NCI-H510A treated with DMSO at 0.1 percent for 48 hours (cell line): ENCODE results near the gene HFE.

Experiments
- DNase-seq: peaks from one replicate; lab custom pipeline; 2025; lab: John Stamatoyannopoulos, UW

HFE gene

DNA sequence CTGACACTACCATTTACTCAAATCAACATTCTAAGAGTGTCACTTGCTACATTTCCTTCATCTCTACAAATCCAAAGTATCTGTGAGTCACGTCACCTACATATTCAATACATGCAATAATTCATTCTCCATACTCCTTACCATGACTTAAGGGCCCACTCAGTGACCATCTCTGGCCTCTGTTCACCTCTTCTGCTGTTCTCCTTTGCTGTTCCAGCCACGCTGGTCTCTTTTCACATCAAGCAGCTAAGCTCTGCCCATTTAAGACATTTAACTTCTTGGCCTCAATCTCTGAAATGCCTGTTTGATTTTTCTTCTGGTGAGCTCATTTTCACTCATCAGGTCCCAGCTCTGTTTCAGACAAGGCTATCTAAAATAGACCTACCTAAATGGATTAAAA is 46.5 kb downstream of the HFE start:
- DNase-seq, result no peak

DNA sequence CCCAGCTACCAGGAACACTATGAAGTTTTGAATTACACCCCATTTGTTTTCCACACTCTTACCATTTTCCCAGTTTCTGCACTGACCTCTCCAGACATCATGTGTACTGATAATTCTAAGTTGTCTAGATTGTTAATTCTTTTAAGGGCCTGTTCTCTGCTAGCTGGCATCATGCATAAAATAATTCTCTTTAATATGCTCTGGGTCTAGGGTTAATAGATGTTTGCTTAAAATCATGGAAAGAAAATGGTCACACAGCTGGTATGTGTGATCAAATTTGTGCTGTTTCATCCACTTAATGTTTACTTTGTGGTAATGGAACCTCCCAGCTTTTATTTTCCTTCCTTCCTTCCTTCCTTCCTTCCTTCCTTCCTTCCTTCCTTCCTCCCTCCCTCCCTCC is 49.1 kb downstream of the HFE start:
- DNase-seq, result no peak

DNA sequence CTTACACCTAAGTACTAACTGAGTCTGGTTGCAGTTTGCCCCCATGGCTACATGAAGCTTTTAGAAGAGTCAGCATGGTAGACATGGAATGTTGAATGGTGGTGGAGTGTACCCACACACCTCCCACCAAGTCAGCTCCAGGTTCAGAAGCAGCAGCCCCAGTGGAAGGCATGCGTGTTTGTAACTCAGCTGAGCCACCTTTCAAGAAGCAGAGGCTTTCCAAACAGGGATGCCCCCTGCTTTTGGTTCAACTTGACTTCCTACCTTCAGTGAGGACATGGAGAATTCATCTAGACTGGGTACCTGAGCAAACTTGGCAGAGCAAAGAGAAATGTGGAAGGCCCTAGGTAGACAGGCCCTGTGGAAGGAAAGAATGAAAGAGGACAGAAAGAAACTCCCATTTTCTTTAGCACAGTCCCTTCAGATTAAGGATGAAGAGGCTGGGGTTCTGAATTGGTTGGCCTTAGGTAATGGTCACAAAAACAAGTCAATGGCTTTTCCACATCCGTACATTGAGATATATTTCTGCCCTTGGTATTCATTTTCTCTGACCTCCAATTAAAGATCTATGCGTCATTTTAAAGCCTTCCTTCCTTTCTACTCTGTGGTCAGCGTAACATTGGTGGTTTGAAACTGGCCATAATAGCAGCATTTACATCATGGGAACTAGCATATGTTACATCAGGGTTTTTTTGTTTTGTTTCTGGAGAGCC is 53.2 kb downstream of the HFE start:
- DNase-seq, result no peak

DNA sequence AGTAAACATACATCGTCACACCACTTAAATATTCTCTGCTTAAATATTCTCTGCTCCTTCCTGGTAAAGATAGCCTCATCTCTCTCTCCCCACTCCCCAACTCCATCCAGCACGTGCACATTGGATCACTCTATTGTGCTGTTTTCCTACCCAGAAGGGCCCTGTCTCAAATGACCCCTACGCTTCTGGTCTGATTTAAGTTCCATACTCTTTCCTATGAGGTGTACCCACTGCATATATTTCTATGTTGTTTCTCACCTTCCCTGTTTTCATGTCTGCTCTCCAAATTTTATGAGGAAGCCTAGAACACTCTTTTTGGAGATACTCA is 53.7 kb downstream of the HFE start:
- no peak for DNase-seq

DNA sequence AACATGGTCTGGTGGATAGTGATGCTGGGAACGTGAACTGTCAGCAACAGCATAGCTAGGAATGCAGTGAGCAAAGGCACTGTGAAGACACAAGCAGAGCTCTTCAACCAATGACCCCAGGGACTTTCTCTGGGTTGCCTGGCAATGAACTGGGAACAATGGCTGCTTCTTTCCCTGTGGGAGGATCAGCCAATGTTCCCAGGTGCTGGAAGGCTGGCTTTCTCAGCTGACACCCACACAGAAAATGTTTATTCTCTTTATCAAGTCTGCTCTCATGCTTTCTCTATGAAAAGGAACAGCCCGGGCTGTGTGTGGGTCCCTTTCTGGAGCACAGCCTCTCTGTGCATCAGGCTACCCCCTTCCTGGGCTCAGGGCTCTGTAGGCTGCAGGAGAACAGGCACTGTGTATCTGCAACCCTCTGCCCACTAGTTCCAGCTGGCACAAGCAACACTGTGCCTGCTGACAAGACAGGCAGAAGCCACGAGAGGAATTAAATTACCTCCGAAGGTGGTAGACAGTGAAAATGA is 54.2 kb downstream of the HFE start:
- DNase-seq, result no peak

DNA sequence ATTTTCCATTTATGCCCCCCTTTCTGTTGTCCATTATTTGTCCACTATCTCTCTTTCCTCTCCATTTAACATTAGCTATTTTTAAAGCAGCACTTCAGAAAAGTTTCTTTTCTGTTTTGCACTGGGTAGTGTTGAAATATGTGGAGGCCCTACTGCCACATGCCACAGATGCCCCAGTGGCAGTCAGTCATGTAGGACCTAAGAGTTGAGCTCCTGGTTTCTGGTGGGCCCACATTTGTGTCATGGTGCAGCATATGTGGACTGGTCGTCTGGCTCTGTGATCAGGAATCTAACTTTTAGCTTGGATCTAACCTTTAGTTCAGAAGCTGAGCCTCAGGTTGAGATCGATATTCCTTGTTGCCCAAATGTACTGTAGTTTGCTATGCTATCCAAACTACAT is 54.8 kb downstream of the HFE start:
- no peak for DNase-seq
